ENCODE data around the gene SIAH3. TPM values are rescaled to one million over a fixed set of nuclear protein-coding genes. Genes with fewer than 3 reads are reported as not detected.
A peak's percentile ranks its signal among the peaks of the same experiment; 100 is the strongest.

SIAH3 gene
- total RNA-seq, 5 donors from 2014 or later (not counting 1 experiment from before 2014, with no cell fraction given), result 0.19 to 4.8 (median 2.4) TPM

GRCh38 chr13:45859705-45860104 is 8.2 kb upstream of the SIAH3 start:
- ChIA-PET CTCF (no interaction called here), POLR2A (interaction anchor here in 1 of 2 donors (0.6 kb wide), 1 partner anchor 97 kb away, joined by 3 read pairs; no protein-coding TSS in a partner anchor)
- H3K36me3 Mint-ChIP-seq, result no peaks in the 10 kb centered on the region
- peaks cover 6 to 7% of the 10 kb centered on the region in 2 donors for H3K27me3 Mint-ChIP-seq
- WGBS (ENCODE audit: insufficient coverage), result no CpG with 5 or more reads among the region's 2 CpGs
- peaks cover 0 to 2% (median 0%) of the 10 kb centered on the region in 3 donors for H3K9me3 Mint-ChIP-seq
- Histone ChIP-seq H3K4me3 (ENCODE audit: control insufficient read depth in 1 of 2, extremely low read depth in 1 of 2, low read length in 1 of 2) (no peak overlapping the region), H3K27me3 (replicated peaks in 1 of 2; ENCODE audit: control insufficient read depth in 2 of 2, extremely low read depth in 1 of 2, insufficient read depth in 2 of 2, low read length in 1 of 2) (peaks cover 0 to 3% of the 10 kb centered on the region in 2 experiments), H3K4me1 (ENCODE audit: control insufficient read depth in 1 of 2, extremely low read depth in 1 of 2, insufficient read depth in 2 of 2, low read length in 2 of 2) (peaks cover 0 to 2% of the 10 kb centered on the region in 2 experiments), H3K9me3 (no peaks in the 10 kb centered on the region), H3K27ac (ENCODE audit: low read length) (no peak overlapping the region), H3K36me3 (ENCODE audit: control insufficient read depth in 2 of 2, extremely low read depth in 1 of 2, insufficient read depth in 1 of 2, low read length in 1 of 2) (no peaks in the 10 kb centered on the region)
- DNase-seq (no peak), ATAC-seq (replicated peaks in 1 of 4) (no peak)
- no peak overlapping the region for H3K4me3 Mint-ChIP-seq
- no peak overlapping the region for H3K27ac Mint-ChIP-seq
- H3K4me1 Mint-ChIP-seq, result no peaks in the 10 kb centered on the region

GRCh38 chr13:45852494-45852893 is 941 bp upstream of the SIAH3 start:
- peaks cover 3 to 18% of the 10 kb centered on the region in 2 donors for H3K27me3 Mint-ChIP-seq
- ATAC-seq (replicated peaks in 1 of 4), result no peak
- H3K4me1 Mint-ChIP-seq, result peaks cover 40 to 45% (median 44%) of the 10 kb centered on the region in 3 donors

GRCh38 chr13:45851956-45852355 is 403 bp upstream of the SIAH3 start:
- Histone ChIP-seq H3K4me1 (ENCODE audit: control insufficient read depth in 1 of 2, extremely low read depth in 1 of 2, insufficient read depth in 2 of 2, low read length in 2 of 2) (peaks cover 27 to 37% of the 10 kb centered on the region in 2 experiments), H3K9me3 (no peaks in the 10 kb centered on the region), H3K27me3 (replicated peaks in 1 of 2; ENCODE audit: control insufficient read depth in 2 of 2, extremely low read depth in 1 of 2, insufficient read depth in 2 of 2, low read length in 1 of 2) (peaks cover 0 to 29% of the 10 kb centered on the region in 2 experiments), H3K4me3 (ENCODE audit: control insufficient read depth in 1 of 2, extremely low read depth in 1 of 2, low read length in 1 of 2) (no peak overlapping the region), H3K36me3 (ENCODE audit: control insufficient read depth in 2 of 2, extremely low read depth in 1 of 2, insufficient read depth in 1 of 2, low read length in 1 of 2) (no peaks in the 10 kb centered on the region), H3K27ac (ENCODE audit: low read length) (no peak overlapping the region)
- WGBS (ENCODE audit: insufficient coverage), result no CpG with 5 or more reads among the region's 7 CpGs
- Mint-ChIP-seq H3K4me3 (peak overlapping the region; percentile 83 to 96 (median 91)), H3K27ac (peak overlapping the region in 1 of 2 donors; percentile 53), H3K9me3 (peaks cover 4 to 10% (median 7%) of the 10 kb centered on the region in 3 donors), H3K4me1 (peaks cover 46 to 50% (median 50%) of the 10 kb centered on the region in 3 donors), H3K27me3 (peaks cover 3 to 18% of the 10 kb centered on the region in 2 donors), H3K36me3 (no peaks in the 10 kb centered on the region)
- DNase-seq (no peak), ATAC-seq (replicated peaks in 1 of 4) (no peak)
- ChIA-PET POLR2A (no interaction called here), CTCF (no interaction called here)

More at GRCh38 chr13:45852494-45852893, 941 bp upstream of the SIAH3 start:
- peaks cover 22 to 31% of the 10 kb centered on the region in 2 experiments for H3K4me1 ChIP-seq (ENCODE audit: control insufficient read depth in 1 of 2, extremely low read depth in 1 of 2, insufficient read depth in 2 of 2, low read length in 2 of 2)
- ChIA-PET CTCF (no interaction called here), POLR2A (no interaction called here)
- DNase-seq, result no peak
- H3K27me3 ChIP-seq (replicated peaks in 1 of 2; ENCODE audit: control insufficient read depth in 2 of 2, extremely low read depth in 1 of 2, insufficient read depth in 2 of 2, low read length in 1 of 2), result peaks cover 0 to 28% of the 10 kb centered on the region in 2 experiments
- peaks cover 4 to 10% (median 7%) of the 10 kb centered on the region in 3 donors for H3K9me3 Mint-ChIP-seq
- H3K36me3 ChIP-seq (ENCODE audit: control insufficient read depth in 2 of 2, extremely low read depth in 1 of 2, insufficient read depth in 1 of 2, low read length in 1 of 2), result no peaks in the 10 kb centered on the region
- WGBS (ENCODE audit: insufficient coverage), result no CpG with 5 or more reads among the region's 3 CpGs
- no peak overlapping the region for H3K27ac Mint-ChIP-seq
- no peaks in the 10 kb centered on the region for H3K36me3 Mint-ChIP-seq
- H3K9me3 ChIP-seq, result no peaks in the 10 kb centered on the region
- H3K27ac ChIP-seq (ENCODE audit: low read length), result no peak overlapping the region
- H3K4me3 Mint-ChIP-seq, result no peak overlapping the region
- no peak overlapping the region for H3K4me3 ChIP-seq (ENCODE audit: control insufficient read depth in 1 of 2, extremely low read depth in 1 of 2, low read length in 1 of 2)

- Histone ChIP-seq H3K4me1 (ENCODE audit: control insufficient read depth in 1 of 2, extremely low read depth in 1 of 2, insufficient read depth in 2 of 2, low read length in 2 of 2) (peaks cover 34 to 42% of the 10 kb centered on the region in 2 experiments), H3K27me3 (replicated peaks in 1 of 2; ENCODE audit: control insufficient read depth in 2 of 2, extremely low read depth in 1 of 2, insufficient read depth in 2 of 2, low read length in 1 of 2) (peaks cover 0 to 34% of the 10 kb centered on the region in 2 experiments), H3K27ac (ENCODE audit: low read length) (no peak overlapping the region), H3K9me3 (no peaks in the 10 kb centered on the region), H3K4me3 (ENCODE audit: control insufficient read depth in 1 of 2, extremely low read depth in 1 of 2, low read length in 1 of 2) (peak overlapping the region; percentile 50 to 57), H3K36me3 (ENCODE audit: control insufficient read depth in 2 of 2, extremely low read depth in 1 of 2, insufficient read depth in 1 of 2, low read length in 1 of 2) (no peaks in the 10 kb centered on the region)
- Mint-ChIP-seq H3K36me3 (no peaks in the 10 kb centered on the region), H3K9me3 (peaks cover 4 to 10% (median 7%) of the 10 kb centered on the region in 3 donors), H3K27me3 (peaks cover 3 to 18% of the 10 kb centered on the region in 2 donors), H3K27ac (no peak overlapping the region), H3K4me3 (peak overlapping the region; percentile 83 to 96 (median 91)), H3K4me1 (peaks cover 54 to 58% (median 56%) of the 10 kb centered on the region in 3 donors)
- POLR2A ChIA-PET, result no interaction called here
- DNase-seq, result no peak
- CTCF ChIA-PET, result no interaction called here
- no peak for ATAC-seq (replicated peaks in 1 of 4)
- WGBS (ENCODE audit: insufficient coverage), result 95% methylated on average over 13 of the region's 16 CpGs
Observed at GRCh38 chr13:45850027-45850613, 1.4 kb downstream of the SIAH3 start.

GRCh38 chr13:45849408-45849807 is 2.1 kb downstream of the SIAH3 start:
- H3K4me3 ChIP-seq (ENCODE audit: control insufficient read depth in 1 of 2, extremely low read depth in 1 of 2, low read length in 1 of 2), result no peak overlapping the region
- H3K9me3 Mint-ChIP-seq, result peaks cover 4 to 6% (median 6%) of the 10 kb centered on the region in 3 donors
- ChIA-PET POLR2A (no interaction called here), CTCF (no interaction called here)
- no peaks in the 10 kb centered on the region for H3K36me3 ChIP-seq (ENCODE audit: control insufficient read depth in 2 of 2, extremely low read depth in 1 of 2, insufficient read depth in 1 of 2, low read length in 1 of 2)
- peaks cover 34 to 42% of the 10 kb centered on the region in 2 experiments for H3K4me1 ChIP-seq (ENCODE audit: control insufficient read depth in 1 of 2, extremely low read depth in 1 of 2, insufficient read depth in 2 of 2, low read length in 2 of 2)
- ATAC-seq (replicated peaks in 1 of 4), result no peak
- peaks cover 54 to 58% (median 56%) of the 10 kb centered on the region in 3 donors for H3K4me1 Mint-ChIP-seq
- no CpG with 5 or more reads among the region's 2 CpGs for WGBS (ENCODE audit: insufficient coverage)
- peaks cover 0 to 34% of the 10 kb centered on the region in 2 experiments for H3K27me3 ChIP-seq (replicated peaks in 1 of 2; ENCODE audit: control insufficient read depth in 2 of 2, extremely low read depth in 1 of 2, insufficient read depth in 2 of 2, low read length in 1 of 2)
- no peaks in the 10 kb centered on the region for H3K9me3 ChIP-seq
- H3K36me3 Mint-ChIP-seq, result no peaks in the 10 kb centered on the region
- DNase-seq, result no peak
- H3K27me3 Mint-ChIP-seq, result peaks cover 3 to 18% of the 10 kb centered on the region in 2 donors
- no peak overlapping the region for H3K27ac ChIP-seq (ENCODE audit: low read length)
- H3K27ac Mint-ChIP-seq, result no peak overlapping the region
- peak overlapping the region; percentile 83 to 96 (median 91) for H3K4me3 Mint-ChIP-seq

- Histone ChIP-seq H3K4me3 (ENCODE audit: control insufficient read depth in 1 of 2, extremely low read depth in 1 of 2, low read length in 1 of 2) (no peak overlapping the region), H3K4me1 (ENCODE audit: control insufficient read depth in 1 of 2, extremely low read depth in 1 of 2, insufficient read depth in 2 of 2, low read length in 2 of 2) (peaks cover 34 to 42% of the 10 kb centered on the region in 2 experiments), H3K27ac (ENCODE audit: low read length) (no peak overlapping the region), H3K9me3 (no peaks in the 10 kb centered on the region), H3K27me3 (replicated peaks in 1 of 2; ENCODE audit: control insufficient read depth in 2 of 2, extremely low read depth in 1 of 2, insufficient read depth in 2 of 2, low read length in 1 of 2) (peaks cover 0 to 37% of the 10 kb centered on the region in 2 experiments), H3K36me3 (ENCODE audit: control insufficient read depth in 2 of 2, extremely low read depth in 1 of 2, insufficient read depth in 1 of 2, low read length in 1 of 2) (no peaks in the 10 kb centered on the region)
- peaks cover 0 to 14% of the 10 kb centered on the region in 2 donors for H3K27me3 Mint-ChIP-seq
- peak overlapping the region; percentile 61 to 74 (median 62) for H3K4me3 Mint-ChIP-seq
- no peaks in the 10 kb centered on the region for H3K36me3 Mint-ChIP-seq
- ChIA-PET CTCF (interaction anchor here in 1 of 2 donors (0.5 kb wide), 1 partner anchor 472 kb away, joined by 3 read pairs; no protein-coding TSS in a partner anchor), POLR2A (no interaction called here)
- peak overlapping the region; percentile 69 to 88 for H3K27ac Mint-ChIP-seq
- H3K4me1 Mint-ChIP-seq, result peaks cover 54 to 60% (median 58%) of the 10 kb centered on the region in 3 donors
- peak; percentile 79 to 86 (median 82) for ATAC-seq (replicated peaks in 1 of 4)
- whole genome bisulfite sequencing (ENCODE audit: insufficient coverage), result 28% methylated on average over 6 of the region's 13 CpGs
- peak; percentile 9 to 77 (median 50) for DNase-seq
- no peaks in the 10 kb centered on the region for H3K9me3 Mint-ChIP-seq
Observed at GRCh38 chr13:45847554-45848224, 3.9 kb downstream of the SIAH3 start.
